Fibroblast of villous mesenchyme (primary cell): ENCODE results near the gene MAGI2. TPM values are rescaled to one million over a fixed set of nuclear protein-coding genes. Genes with fewer than 3 reads are reported as not detected.
A peak's percentile ranks its signal among the peaks of the same experiment; 100 is the strongest.

Experiments used
- DNase-seq: peaks from one replicate; pipeline ENCODE4 v3.0.0-alpha.2; 2010; ENCODE audit warnings: low read depth
- H3K4me3 ChIP-seq: 2 replicates; pipeline ENCODE4 v1.5.1; 2011; ENCODE audit warnings: low read depth, mild to moderate bottlenecking, low read length
- CTCF ChIP-seq: IDR thresholded peaks from 2 replicates; pipeline ENCODE4 v1.5.1; 2012; ENCODE audit warnings: low read depth, mild to moderate bottlenecking, low read length; ENCODE audit not compliant: insufficient read depth
- total RNA-seq: library from RNA; depleted of rRNA; stranded (reverse); fragments of >200 nt; gene quantifications from 2 replicates; pipeline ENCODE4 v1.2.3, GENCODE V29; 2012

MAGI2 gene
- total RNA-seq, 1 donor: 24.6 TPM

GRCh38 chr7:79055722-79056415 is 397.6 kb downstream of the MAGI2 start:
- TF ChIP-seq CTCF: no peak
- H3K4me3 ChIP-seq: no peak overlapping the region
- peak; percentile 5 for DNase-seq

GRCh38 chr7:79051915-79052314 is 401.6 kb downstream of the MAGI2 start:
- DNase-seq: peak; percentile 14
- H3K4me3 ChIP-seq: no peak overlapping the region
- no peak for TF ChIP-seq CTCF

- H3K4me3 ChIP-seq: no peak overlapping the region
- peak; percentile 21 for DNase-seq
- no peak for TF ChIP-seq CTCF
These were observed 402.9 kb downstream of the MAGI2 start for GRCh38 chr7:79050603-79051002.

GRCh38 chr7:79046061-79046460 is 407.4 kb downstream of the MAGI2 start:
- no peak overlapping the region for H3K4me3 ChIP-seq
- no peak for TF ChIP-seq CTCF
- peak; percentile 23 for DNase-seq

GRCh38 chr7:79037001-79037400 is 416.5 kb downstream of the MAGI2 start:
- H3K4me3 ChIP-seq: no peak overlapping the region
- TF ChIP-seq CTCF: no peak
- peak; percentile 15 for DNase-seq

GRCh38 chr7:79036356-79036755 is 417.1 kb downstream of the MAGI2 start:
- TF ChIP-seq CTCF: no peak
- no peak for DNase-seq
- H3K4me3 ChIP-seq: no peak overlapping the region

- no peak for TF ChIP-seq CTCF
- no peak for DNase-seq
- H3K4me3 ChIP-seq: no peak overlapping the region
These were observed 417.6 kb downstream of the MAGI2 start for GRCh38 chr7:79035858-79036257.
